WTC11 (cell line): Measurements from ENCODE around the gene KCNK3. TPM values are rescaled to one million over a fixed set of nuclear protein-coding genes. Genes with fewer than 3 reads are reported as not detected.

Source experiments
- ATAC-seq: fragments of 200-7000 bp; cut with Tn5 transposase; 2 replicates; pipeline ENCODE4 v1.10.0; 2021; ENCODE audit warnings: mild to moderate bottlenecking, moderate library complexity
- CTCF ChIA-PET: fragments of 300-600 bp; sonication (Branson Sonifier 250); formaldehyde crosslinking; loops from one replicate; lab custom pipeline; 2021; ENCODE audit warnings: antibody characterized with exemption; lab: Charles Lee
- POLR2A ChIA-PET: fragments of 350-600 bp; sonication (Branson Sonifier 250); formaldehyde crosslinking; loops from one replicate; lab custom pipeline; 2021; ENCODE audit warnings: antibody characterized with exemption; lab: Charles Lee
- DNase-seq: peaks from one replicate; pipeline ENCODE4 v3.0.0; 2021; ENCODE audit warnings: low spot score
- H3K27ac Mint-ChIP-seq: 2 replicates; pipeline ENCODE4 v1.8.0; 2021; ENCODE audit warnings: mixed read lengths
- H3K27me3 Mint-ChIP-seq: 2 replicates; pipeline ENCODE4 v1.8.0; 2021; ENCODE audit warnings: low read depth, mild to moderate bottlenecking, moderate library complexity, mixed read lengths
- H3K36me3 Mint-ChIP-seq: 2 replicates; pipeline ENCODE4 v1.8.0; 2021; ENCODE audit warnings: mixed read lengths
- H3K4me1 Mint-ChIP-seq: 2 replicates; pipeline ENCODE4 v1.8.0; 2022; ENCODE audit warnings: mixed read lengths
- H3K4me3 Mint-ChIP-seq: 2 replicates; pipeline ENCODE4 v1.8.0; 2021; ENCODE audit warnings: mild to moderate bottlenecking, moderate library complexity, mixed read lengths
- H3K9me3 Mint-ChIP-seq: 2 replicates; pipeline ENCODE4 v1.8.0; 2021; ENCODE audit warnings: mixed read lengths
- ATF6 ChIP-seq: sonication (generic); formaldehyde crosslinking; IDR thresholded peaks from 2 replicates; pipeline ENCODE4 v1.8.1; 2023; ENCODE audit warnings: mild to moderate bottlenecking, missing genetic modification reagents
- CBFB ChIP-seq: sonication (generic); formaldehyde crosslinking; IDR thresholded peaks from 2 replicates; pipeline ENCODE4 v1.8.1; 2022; ENCODE audit warnings: mild to moderate bottlenecking, low read depth, missing genetic modification reagents
- CREB1 ChIP-seq: sonication (generic); formaldehyde crosslinking; IDR thresholded peaks from 2 replicates; pipeline ENCODE4 v1.8.0; 2023; ENCODE audit warnings: mild to moderate bottlenecking, missing genetic modification reagents
- ESRRA ChIP-seq: sonication (generic); formaldehyde crosslinking; IDR thresholded peaks from 2 replicates; pipeline ENCODE4 v1.8.1; 2022; ENCODE audit warnings: mild to moderate bottlenecking, missing genetic modification reagents, borderline replicate concordance
- HMGA2 ChIP-seq: fragments of 250-450 bp; sonication (Bioruptor Pico); IDR thresholded peaks from 2 replicates; pipeline ENCODE4 v1.4.0; 2021; ENCODE audit warnings: mild to moderate bottlenecking, moderate library complexity
- IRF2 ChIP-seq: sonication (generic); formaldehyde crosslinking; IDR thresholded peaks from 2 replicates; pipeline ENCODE4 v1.8.0; 2022; ENCODE audit warnings: low read depth, missing genetic modification reagents, borderline replicate concordance
- JUN ChIP-seq: sonication (generic); formaldehyde crosslinking; IDR thresholded peaks from 2 replicates; pipeline ENCODE4 v1.8.0; 2023; ENCODE audit warnings: mild to moderate bottlenecking, missing genetic modification reagents
- MYBL2 ChIP-seq: sonication (generic); formaldehyde crosslinking; IDR thresholded peaks from 2 replicates; pipeline ENCODE4 v1.8.1; 2023; ENCODE audit warnings: mild to moderate bottlenecking, moderate library complexity, missing genetic modification reagents
- NR2C2 ChIP-seq: sonication (generic); formaldehyde crosslinking; IDR thresholded peaks from 2 replicates; pipeline ENCODE4 v1.8.0; 2022; ENCODE audit warnings: mild to moderate bottlenecking, missing genetic modification reagents
- PRRX2 ChIP-seq: fragments of 250-450 bp; sonication (Bioruptor Pico); IDR thresholded peaks from 2 replicates; pipeline ENCODE4 v1.8.0; 2021; ENCODE audit warnings: mild to moderate bottlenecking
- SMAD4 ChIP-seq: sonication (generic); formaldehyde crosslinking; IDR thresholded peaks from 2 replicates; pipeline ENCODE4 v1.8.0; 2022; ENCODE audit warnings: mild to moderate bottlenecking, missing genetic modification reagents
- TEAD4 ChIP-seq: sonication (generic); formaldehyde crosslinking; IDR thresholded peaks from 2 replicates; pipeline ENCODE4 v1.8.0; 2022; ENCODE audit warnings: mild to moderate bottlenecking, missing genetic modification reagents
- USF1 ChIP-seq: sonication (generic); formaldehyde crosslinking; IDR thresholded peaks from 2 replicates; pipeline ENCODE4 v1.8.0; 2022; ENCODE audit warnings: mild to moderate bottlenecking, missing genetic modification reagents
- ZNF263 ChIP-seq: sonication (generic); formaldehyde crosslinking; IDR thresholded peaks from 2 replicates; pipeline ENCODE4 v1.8.1; 2022; ENCODE audit warnings: low read depth, mild to moderate bottlenecking, moderate library complexity, missing genetic modification reagents
- ZNF416 ChIP-seq: fragments of 250-450 bp; sonication (Bioruptor Pico); IDR thresholded peaks from 2 replicates; pipeline ENCODE4 v1.9.0; 2021; ENCODE audit warnings: mild to moderate bottlenecking, inconsistent platforms
- ZNF423 ChIP-seq: fragments of 250-450 bp; sonication (Bioruptor Pico); IDR thresholded peaks from 2 replicates; pipeline ENCODE4 v2.1.2; 2022; ENCODE audit warnings: mild to moderate bottlenecking, moderate library complexity
- ZNF532 ChIP-seq: fragments of 250-450 bp; sonication (Bioruptor Pico); IDR thresholded peaks from 2 replicates; pipeline ENCODE4 v1.9.0; 2021; ENCODE audit warnings: mild to moderate bottlenecking, borderline replicate concordance
- total RNA-seq: library from RNA; stranded (reverse); gene quantifications from 3 replicates; pipeline ENCODE4 v1.2.3, GENCODE V29; 2021
- TF ChIP-seq, protein P1 (sequence below): fragments of 200-600 bp; IDR thresholded peaks from 2 replicates; pipeline ENCODE4 v1.8.0; 2022; ENCODE audit warnings: antibody characterized with exemption
- TF ChIP-seq, protein P2 (sequence below): sonication (generic); formaldehyde crosslinking; IDR thresholded peaks from 2 replicates; pipeline ENCODE4 v1.8.0; 2022; ENCODE audit warnings: missing genetic modification reagents
- TF ChIP-seq, protein P3 (sequence below): sonication (generic); formaldehyde crosslinking; IDR thresholded peaks from 2 replicates; pipeline ENCODE4 v1.8.1; 2023; ENCODE audit warnings: mild to moderate bottlenecking, moderate library complexity, missing genetic modification reagents

Gene KCNK3
- total RNA-seq, 1 experiment from 2014 or later = 0.22 TPM

DNA sequence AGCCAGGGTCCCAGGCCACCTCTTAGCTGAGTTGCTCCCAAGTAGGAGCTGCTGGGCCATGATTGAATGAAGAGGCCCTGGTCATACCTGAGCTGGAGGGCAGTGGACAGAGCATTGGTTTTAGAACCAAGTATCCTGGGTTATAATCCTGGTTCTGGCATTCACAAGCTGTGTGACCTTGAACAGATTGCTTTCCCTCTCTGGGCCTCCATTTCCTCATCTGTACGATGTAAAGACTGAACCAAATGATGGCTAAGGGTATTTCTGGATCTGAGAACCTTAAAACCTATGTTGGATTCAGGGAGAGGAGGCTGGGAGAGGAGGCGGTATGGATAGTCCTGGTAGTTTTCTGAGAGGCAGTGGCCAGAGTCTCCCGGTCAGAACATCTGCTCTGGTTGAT, 31.0 kb downstream of the KCNK3 start:
- DNase-seq = no peak

DNA sequence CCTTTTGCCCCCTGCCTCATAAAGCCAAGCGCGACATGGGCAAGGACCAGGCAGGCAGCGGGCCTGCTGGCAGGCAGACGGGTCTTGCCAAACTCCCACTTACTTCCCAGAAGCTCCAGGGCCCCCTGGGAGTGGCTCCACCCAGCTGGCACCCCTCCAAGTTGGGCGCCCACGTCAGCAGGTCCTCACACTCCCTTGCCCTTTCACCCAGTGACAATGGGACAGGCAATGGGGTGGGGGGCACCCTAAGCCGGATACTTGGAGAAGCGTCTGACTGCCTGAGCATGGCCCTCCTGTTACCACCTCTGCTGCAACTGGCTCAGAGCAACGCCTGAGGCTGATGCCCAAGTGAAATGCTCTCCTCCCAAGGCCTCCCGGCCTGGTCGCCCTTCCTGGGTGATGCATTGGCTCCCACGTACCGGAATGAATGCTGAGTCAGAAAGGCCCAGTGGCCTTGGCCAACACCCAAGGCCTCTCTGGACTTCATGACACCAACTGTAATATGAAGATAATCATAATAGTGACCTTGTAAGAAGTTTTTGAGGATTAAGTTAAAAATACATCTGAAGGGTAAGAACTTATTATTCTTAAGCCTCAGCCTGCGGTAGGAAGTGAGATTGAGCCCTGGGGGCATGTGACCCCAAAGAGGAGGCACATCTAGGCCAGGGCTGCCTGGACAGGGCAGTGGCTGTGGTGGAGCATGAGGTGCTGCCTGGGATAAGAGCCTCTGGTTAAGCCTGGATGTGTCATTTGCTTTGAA, 31.6 kb downstream of the KCNK3 start:
- Mint-ChIP-seq H3K4me1 (peaks cover 11% of the 10 kb centered on the region), H3K9me3 (no peaks in the 10 kb centered on the region), H3K36me3 (no peaks in the 10 kb centered on the region), H3K27ac (peak overlapping the region; percentile 39; the same call in 1 of the 2 replicates), H3K27me3 (no peaks in the 10 kb centered on the region), H3K4me3 (no peak overlapping the region)
- CTCF ChIA-PET = interaction anchor here (1.0 to 1.8 kb wide), 2 partner anchors 21 to 52 kb away, joined by 3 to 4 read pairs; no protein-coding TSS in a partner anchor
- POLR2A ChIA-PET = interaction anchor here (0.6 kb wide), 1 partner anchor 11 kb away, joined by 3 read pairs; no protein-coding TSS in a partner anchor
- DNase-seq (no peak), ATAC-seq (no peak)
- no peak for TF ChIP-seq ESRRA
- no peak for TF ChIP-seq PRRX2
- TF ChIP-seq TEAD4 = no peak
- no peak for TF ChIP-seq ZNF532
- TF ChIP-seq, protein P1, sequence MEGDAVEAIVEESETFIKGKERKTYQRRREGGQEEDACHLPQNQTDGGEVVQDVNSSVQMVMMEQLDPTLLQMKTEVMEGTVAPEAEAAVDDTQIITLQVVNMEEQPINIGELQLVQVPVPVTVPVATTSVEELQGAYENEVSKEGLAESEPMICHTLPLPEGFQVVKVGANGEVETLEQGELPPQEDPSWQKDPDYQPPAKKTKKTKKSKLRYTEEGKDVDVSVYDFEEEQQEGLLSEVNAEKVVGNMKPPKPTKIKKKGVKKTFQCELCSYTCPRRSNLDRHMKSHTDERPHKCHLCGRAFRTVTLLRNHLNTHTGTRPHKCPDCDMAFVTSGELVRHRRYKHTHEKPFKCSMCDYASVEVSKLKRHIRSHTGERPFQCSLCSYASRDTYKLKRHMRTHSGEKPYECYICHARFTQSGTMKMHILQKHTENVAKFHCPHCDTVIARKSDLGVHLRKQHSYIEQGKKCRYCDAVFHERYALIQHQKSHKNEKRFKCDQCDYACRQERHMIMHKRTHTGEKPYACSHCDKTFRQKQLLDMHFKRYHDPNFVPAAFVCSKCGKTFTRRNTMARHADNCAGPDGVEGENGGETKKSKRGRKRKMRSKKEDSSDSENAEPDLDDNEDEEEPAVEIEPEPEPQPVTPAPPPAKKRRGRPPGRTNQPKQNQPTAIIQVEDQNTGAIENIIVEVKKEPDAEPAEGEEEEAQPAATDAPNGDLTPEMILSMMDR = no peak
- no peak for TF ChIP-seq ZNF423 (CRISPR knock-in tag)
- TF ChIP-seq ATF6 (CRISPR knock-in tag) = no peak
- no peak for TF ChIP-seq CBFB (CRISPR knock-in tag)
- TF ChIP-seq USF1 (CRISPR knock-in tag) = no peak
- TF ChIP-seq SMAD4 (CRISPR knock-in tag) = no peak
- no peak for TF ChIP-seq HMGA2

More for the DNA sequence above, 31.0 kb downstream of the KCNK3 start:
- Mint-ChIP-seq H3K27ac (no peak overlapping the region), H3K36me3 (no peaks in the 10 kb centered on the region), H3K9me3 (no peaks in the 10 kb centered on the region), H3K4me1 (peaks cover 11% of the 10 kb centered on the region), H3K27me3 (no peaks in the 10 kb centered on the region), H3K4me3 (no peak overlapping the region)
- POLR2A ChIA-PET = no interaction called here
- TF ChIP-seq CREB1 (CRISPR knock-in tag) (no peak), NR2C2 (CRISPR knock-in tag) (no peak), IRF2 (CRISPR knock-in tag) (no peak), MYBL2 (CRISPR knock-in tag) (no peak), TEAD4 (no peak), JUN (CRISPR knock-in tag) (no peak), ZNF263 (no peak), ZNF416 (CRISPR knock-in tag) (no peak)
- TF ChIP-seq, protein P2, sequence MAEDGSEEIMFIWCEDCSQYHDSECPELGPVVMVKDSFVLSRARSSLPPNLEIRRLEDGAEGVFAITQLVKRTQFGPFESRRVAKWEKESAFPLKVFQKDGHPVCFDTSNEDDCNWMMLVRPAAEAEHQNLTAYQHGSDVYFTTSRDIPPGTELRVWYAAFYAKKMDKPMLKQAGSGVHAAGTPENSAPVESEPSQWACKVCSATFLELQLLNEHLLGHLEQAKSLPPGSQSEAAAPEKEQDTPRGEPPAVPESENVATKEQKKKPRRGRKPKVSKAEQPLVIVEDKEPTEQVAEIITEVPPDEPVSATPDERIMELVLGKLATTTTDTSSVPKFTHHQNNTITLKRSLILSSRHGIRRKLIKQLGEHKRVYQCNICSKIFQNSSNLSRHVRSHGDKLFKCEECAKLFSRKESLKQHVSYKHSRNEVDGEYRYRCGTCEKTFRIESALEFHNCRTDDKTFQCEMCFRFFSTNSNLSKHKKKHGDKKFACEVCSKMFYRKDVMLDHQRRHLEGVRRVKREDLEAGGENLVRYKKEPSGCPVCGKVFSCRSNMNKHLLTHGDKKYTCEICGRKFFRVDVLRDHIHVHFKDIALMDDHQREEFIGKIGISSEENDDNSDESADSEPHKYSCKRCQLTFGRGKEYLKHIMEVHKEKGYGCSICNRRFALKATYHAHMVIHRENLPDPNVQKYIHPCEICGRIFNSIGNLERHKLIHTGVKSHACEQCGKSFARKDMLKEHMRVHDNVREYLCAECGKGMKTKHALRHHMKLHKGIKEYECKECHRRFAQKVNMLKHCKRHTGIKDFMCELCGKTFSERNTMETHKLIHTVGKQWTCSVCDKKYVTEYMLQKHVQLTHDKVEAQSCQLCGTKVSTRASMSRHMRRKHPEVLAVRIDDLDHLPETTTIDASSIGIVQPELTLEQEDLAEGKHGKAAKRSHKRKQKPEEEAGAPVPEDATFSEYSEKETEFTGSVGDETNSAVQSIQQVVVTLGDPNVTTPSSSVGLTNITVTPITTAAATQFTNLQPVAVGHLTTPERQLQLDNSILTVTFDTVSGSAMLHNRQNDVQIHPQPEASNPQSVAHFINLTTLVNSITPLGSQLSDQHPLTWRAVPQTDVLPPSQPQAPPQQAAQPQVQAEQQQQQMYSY = no peak
- TF ChIP-seq, protein P3, sequence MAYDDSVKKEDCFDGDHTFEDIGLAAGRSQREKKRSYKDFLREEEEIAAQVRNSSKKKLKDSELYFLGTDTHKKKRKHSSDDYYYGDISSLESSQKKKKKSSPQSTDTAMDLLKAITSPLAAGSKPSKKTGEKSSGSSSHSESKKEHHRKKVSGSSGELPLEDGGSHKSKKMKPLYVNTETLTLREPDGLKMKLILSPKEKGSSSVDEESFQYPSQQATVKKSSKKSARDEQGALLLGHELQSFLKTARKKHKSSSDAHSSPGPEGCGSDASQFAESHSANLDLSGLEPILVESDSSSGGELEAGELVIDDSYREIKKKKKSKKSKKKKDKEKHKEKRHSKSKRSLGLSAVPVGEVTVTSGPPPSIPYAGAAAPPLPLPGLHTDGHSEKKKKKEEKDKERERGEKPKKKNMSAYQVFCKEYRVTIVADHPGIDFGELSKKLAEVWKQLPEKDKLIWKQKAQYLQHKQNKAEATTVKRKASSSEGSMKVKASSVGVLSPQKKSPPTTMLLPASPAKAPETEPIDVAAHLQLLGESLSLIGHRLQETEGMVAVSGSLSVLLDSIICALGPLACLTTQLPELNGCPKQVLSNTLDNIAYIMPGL (CRISPR knock-in tag) = no peak
- CTCF ChIA-PET = interaction anchor here (1.0 kb wide), 1 partner anchor 22 kb away, joined by 3 read pairs; no protein-coding TSS in a partner anchor
- no peak for ATAC-seq
